T-helper 9 cell (primary cell): ENCODE data around the gene GTF2F2.
"Not testable (repeated sequence)": the region's sequence is repeated elsewhere in the genome, so short reads cannot be mapped to it uniquely, and the experiment has no call there.

Experiments
- DNase-seq: peaks from one replicate; pipeline ENCODE4 v3.0.0-alpha.2; 2020

The GTF2F2 gene

GRCh38 chr13:45257638-45258333 is 137.5 kb downstream of the GTF2F2 start:
- no peak for DNase-seq

DNA sequence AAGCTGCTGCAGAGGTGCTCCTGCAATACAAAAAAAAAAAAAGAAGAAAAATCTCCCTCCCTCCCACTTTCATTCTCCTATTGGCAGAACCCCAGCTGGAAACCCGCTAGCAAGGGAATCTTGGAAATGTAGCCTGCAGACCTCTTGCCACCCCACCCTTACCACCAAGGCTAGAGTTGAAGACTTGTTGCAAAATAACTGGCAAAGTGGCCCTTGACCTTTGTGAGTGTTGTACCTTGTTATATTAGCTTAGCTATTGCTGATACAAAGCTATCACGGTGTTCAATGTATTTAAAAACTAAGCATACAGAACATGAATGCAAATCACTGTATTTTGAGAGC is 138.0 kb downstream of the GTF2F2 start:
- DNase-seq, result no peak

DNA sequence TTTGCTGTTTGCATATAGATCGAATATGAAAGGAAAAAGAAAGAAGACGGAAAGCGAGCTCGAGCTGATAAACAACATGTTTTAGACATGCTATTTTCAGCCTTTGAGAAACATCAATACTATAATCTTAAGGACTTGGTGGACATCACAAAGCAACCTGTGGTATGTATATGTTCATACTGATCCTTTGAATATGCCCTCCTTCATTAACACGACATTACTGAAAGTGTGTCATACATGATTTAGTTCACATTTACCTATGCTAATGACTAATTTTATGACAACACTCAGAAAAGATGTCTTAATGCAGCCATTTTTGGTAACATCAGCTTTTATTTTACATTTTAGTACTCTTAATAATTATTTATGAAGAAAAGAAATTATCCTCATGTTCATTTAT is 146.9 kb downstream of the GTF2F2 start:
- DNase-seq, result no peak

DNA sequence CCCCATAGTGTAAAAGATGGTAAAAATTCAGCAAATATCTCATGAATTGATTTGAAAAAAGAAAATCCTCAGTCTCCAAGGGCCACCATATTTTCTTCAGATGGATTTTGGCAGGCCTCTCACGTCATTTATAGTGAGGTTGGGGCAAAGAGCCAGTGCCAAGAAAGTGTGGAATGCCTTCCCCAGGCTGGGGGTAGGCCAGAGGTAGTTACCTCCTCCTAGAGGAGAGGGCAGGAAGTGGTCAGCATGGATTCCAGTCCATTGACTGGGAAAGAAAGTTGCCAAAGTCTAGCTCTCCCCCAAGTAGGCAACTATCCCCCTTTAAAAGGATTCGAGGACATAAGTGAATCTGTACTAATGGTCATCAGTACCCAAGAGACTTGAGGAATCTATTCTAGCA is 148.9 kb downstream of the GTF2F2 start:
- no peak for DNase-seq

DNA sequence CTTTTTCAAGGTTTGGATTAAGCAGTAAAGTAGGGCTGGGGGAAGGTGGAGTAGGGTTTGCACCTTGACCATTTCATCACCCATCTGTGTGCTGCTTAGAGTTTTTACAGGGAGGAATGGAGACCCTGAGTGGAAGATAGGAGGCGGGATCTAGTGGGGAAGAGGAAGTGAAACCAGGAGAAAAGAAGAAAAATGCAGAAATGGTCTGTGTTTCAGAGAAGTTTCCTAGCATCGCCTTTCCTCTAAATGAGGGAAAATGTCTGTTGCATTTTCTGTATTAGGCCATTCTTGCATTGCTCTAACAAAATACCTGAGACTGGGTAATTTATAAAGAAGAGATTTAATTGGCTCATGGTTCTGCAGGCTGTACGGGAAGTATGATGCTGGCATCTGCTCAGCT is 156.6 kb downstream of the GTF2F2 start:
- DNase-seq, result no peak

GRCh38 chr13:45278096-45278645 is 157.9 kb downstream of the GTF2F2 start:
- no peak for DNase-seq

DNA sequence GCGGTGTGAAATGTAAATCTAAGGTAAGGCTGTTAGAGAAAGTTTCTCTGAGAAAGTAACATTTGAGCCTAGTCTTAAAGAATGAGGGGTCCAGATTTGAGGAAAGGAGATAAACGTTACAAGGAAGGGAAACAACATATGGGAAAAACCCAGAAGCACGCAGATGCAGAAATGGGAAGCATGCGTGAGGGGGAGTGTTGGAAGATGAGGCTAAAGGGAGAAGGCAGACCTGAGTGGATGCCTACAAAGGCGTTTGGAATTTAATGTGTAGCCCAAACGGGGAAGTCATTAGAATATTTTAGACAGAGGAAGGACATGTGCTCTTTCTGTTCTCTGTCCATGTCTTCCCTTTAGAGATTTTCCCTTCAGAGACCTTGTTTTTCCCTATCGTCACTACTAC is 159.7 kb downstream of the GTF2F2 start:
- no peak for DNase-seq

DNA sequence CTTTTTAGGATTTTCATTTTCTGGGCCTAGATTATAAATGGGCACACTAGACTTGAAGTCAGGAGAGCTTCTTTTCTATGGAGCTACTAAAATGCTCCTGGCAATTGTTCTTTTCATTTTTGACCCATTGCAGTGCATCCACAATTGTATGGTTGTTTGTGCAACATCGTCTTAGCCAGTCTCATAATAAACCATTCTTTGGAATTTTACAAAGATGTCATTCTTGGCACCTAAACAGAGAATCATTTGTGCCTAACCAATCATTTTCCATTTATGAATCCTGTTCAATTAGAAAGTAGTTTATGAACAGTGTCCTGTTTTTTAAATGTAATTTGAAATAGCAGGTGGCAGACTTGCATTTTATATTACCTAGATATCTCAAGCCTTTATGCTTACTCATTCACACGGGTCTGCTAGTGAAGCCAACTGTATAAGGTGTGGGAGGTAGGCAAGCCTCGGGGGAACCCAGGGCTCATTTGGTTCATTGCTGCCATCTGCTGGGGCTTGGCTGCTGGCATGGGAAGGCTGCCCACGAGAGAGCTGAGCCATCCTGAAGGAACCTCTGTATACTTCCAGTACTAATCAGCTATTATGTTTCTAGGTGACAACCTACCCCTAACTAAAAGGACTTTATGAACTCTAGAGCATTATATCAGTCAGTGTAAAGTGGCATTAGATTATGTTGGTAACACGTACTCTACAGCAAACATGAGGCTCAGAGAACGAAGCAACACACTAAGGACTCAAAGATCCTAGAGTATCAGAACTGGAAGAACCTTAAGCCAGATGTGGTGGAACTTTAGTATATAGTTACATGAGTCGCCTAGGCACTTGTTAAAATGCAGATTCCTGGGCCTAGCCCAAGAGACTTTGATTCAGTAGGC is 160.7 kb downstream of the GTF2F2 start:
- no peak for DNase-seq

- no peak for DNase-seq
Measured at GRCh38 chr13:45282994-45283393, 162.7 kb downstream of the GTF2F2 start.

- no peak for DNase-seq
Measured at GRCh38 chr13:45289936-45290563, 169.7 kb downstream of the GTF2F2 start.

DNA sequence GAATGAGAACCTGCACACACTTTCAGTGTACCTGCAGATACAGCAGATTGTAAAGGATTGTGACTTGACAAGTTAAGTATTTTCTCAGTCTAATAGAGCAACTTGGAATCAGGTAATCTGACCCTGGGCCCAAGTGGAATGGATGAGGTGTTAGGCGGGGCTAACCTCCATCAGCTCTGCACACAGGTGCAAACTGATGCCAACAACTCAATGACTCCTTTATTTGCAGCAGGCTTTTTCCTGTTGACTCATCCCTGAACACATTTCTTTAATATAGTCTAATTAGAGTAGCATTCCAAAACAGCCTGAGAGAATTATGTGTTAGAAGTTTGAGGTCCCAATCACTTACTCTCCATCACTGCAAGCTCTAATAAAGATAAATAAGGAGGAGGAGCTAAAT is 171.9 kb downstream of the GTF2F2 start:
- no peak for DNase-seq

GRCh38 chr13:45295536-45295935 is 175.2 kb downstream of the GTF2F2 start:
- DNase-seq, result no peak

DNA sequence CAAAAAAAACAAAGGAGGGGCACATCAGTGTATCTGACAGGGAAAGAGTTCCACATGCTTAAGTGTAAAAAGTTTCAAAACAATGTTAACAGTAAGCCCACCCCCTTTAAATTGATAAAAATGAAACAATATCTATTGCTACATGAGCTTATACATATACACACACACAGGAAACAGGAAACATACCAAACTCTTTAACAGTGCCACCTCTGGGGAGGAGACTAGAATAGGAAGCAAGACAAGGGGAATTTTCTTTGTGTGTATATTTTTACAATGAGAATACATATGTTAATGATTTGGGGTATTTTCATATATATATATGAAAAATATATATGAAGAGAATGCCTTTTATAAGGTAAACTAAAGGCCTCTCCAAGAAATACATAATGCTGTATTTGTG is 175.9 kb downstream of the GTF2F2 start:
- DNase-seq, result no peak

GRCh38 chr13:45297456-45298205 is 177.3 kb downstream of the GTF2F2 start:
- no peak for DNase-seq

GRCh38 chr13:45298206-45298505 is 177.8 kb downstream of the GTF2F2 start:
- DNase-seq, result no peak

DNA sequence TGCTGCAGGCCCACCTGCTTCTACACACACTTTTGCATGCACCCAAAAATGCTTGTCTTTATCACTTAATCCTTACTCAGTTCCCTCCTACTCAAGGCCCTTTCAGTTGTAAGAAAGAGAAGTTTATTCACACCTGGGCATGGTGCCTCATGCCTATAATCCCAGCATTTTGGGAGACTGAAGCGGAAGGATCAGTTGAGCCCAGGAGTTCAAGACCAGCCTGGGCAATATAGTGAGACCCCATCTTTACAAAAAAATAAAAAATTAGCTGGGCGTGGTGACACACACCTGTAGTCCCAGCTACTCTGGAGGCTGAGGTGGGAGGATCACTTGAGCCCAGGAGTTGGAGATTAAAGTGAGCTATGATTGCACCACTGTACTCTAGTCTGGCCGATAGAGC is 178.2 kb downstream of the GTF2F2 start:
- DNase-seq, result not testable (repeated sequence)

DNA sequence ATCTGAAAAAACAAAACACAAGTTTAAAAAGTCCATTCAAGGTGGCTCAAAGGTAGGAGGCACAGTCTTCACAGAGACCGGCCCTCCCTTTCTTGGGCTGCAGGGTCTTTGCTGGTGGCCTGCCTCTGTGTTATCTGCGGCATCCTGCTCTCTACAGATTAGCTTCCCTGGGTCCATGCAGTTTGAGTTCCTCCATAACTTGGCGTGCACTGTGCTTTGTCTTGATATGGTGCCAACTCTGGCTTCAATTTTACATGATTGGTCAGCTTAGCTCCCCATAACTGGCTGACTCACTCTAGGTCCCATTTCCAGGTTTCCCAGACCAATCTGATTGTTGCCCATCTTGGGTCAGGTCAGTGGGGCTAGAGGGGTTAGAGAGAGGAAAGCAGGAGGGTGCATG is 178.9 kb downstream of the GTF2F2 start:
- no peak for DNase-seq

GRCh38 chr13:45300190-45300985 is 180.1 kb downstream of the GTF2F2 start:
- no peak for DNase-seq

- no peak for DNase-seq
Measured at GRCh38 chr13:45301263-45301662, 181.0 kb downstream of the GTF2F2 start.

DNA sequence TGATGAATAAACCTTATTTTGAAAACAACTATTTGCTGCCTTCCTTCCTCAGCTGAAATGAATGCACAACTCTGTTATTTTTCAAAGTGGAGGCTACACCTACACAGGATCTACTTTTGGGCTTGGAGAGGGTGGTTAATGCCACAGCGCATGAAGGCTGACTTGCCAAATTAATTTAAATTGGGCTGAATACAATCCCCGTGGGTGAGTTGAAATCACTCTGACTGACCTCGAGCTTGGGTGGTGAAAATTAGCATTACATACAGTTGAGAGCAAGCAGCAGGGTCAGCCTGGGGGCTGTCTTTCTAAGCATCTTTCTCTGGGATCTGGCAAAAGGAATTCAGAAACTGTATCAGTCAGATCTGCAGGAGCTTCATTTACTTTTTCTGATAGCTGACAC is 182.2 kb downstream of the GTF2F2 start:
- DNase-seq, result no peak

- no peak for DNase-seq
Measured at GRCh38 chr13:45303026-45303425, 182.7 kb downstream of the GTF2F2 start.

GRCh38 chr13:45303866-45304265 is 183.6 kb downstream of the GTF2F2 start:
- DNase-seq, result no peak
